Measurements from ENCODE around the gene WDFY2.

Gene WDFY2

DNA sequence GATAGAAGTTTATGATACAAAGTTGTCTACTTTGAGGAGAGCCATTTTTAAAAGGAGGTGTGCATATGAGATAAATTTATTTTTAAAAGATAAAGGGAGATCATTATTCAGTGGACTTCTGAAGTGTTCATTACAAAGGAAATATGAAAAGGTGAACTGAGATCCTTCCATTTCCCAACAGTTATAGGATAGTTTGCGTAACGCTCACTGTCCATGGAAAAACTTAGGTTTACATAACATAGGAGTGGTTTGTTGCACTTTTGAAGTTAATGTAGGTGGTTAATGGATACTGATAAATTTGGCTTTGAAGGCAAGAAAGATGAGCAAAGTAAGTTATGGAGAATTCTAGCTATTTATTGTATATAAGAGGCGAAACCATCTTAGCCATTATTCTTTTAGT is 92.5 kb downstream of the WDFY2 start:
- H3K9me2 ChIP-seq (replicated peaks; ENCODE audit: low read depth, low read length) = no peaks in the 10 kb centered on the region
- H3K79me2 ChIP-seq (ENCODE audit: insufficient read depth, low read length) = peaks cover 23% of the 10 kb centered on the region
- TF ChIP-seq, protein P1, sequence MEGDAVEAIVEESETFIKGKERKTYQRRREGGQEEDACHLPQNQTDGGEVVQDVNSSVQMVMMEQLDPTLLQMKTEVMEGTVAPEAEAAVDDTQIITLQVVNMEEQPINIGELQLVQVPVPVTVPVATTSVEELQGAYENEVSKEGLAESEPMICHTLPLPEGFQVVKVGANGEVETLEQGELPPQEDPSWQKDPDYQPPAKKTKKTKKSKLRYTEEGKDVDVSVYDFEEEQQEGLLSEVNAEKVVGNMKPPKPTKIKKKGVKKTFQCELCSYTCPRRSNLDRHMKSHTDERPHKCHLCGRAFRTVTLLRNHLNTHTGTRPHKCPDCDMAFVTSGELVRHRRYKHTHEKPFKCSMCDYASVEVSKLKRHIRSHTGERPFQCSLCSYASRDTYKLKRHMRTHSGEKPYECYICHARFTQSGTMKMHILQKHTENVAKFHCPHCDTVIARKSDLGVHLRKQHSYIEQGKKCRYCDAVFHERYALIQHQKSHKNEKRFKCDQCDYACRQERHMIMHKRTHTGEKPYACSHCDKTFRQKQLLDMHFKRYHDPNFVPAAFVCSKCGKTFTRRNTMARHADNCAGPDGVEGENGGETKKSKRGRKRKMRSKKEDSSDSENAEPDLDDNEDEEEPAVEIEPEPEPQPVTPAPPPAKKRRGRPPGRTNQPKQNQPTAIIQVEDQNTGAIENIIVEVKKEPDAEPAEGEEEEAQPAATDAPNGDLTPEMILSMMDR (conservative IDR thresholded peaks at IDR 0.05; ENCODE audit: low read length) = no peak
- no peak for TF ChIP-seq EZH2phosphoT487 (IDR thresholded peaks at IDR 0.05; ENCODE audit: borderline replicate concordance)
- H3K4me2 ChIP-seq (ENCODE audit: low read depth, low read length, poor library complexity, severe bottlenecking) = no peak overlapping the region
- peaks cover 8% of the 10 kb centered on the region for H3K4me1 ChIP-seq (ENCODE audit: insufficient read depth, low read length, poor library complexity, severe bottlenecking)
- no peak overlapping the region for H2AFZ ChIP-seq (ENCODE audit: low read length)
- H3K4me3 ChIP-seq (ENCODE audit: low read length, poor library complexity, severe bottlenecking) = no peak overlapping the region
- no peaks in the 10 kb centered on the region for H4K20me1 ChIP-seq (ENCODE audit: insufficient read depth, low read length, poor library complexity, severe bottlenecking)
- no peak overlapping the region for H3K9ac ChIP-seq (ENCODE audit: low read depth, low read length, poor library complexity, severe bottlenecking)
- H3K9me3 ChIP-seq (ENCODE audit: insufficient read depth, low read depth, low read length) = no peaks in the 10 kb centered on the region
- H3K27me3 ChIP-seq (ENCODE audit: insufficient read depth, low read length, poor library complexity, severe bottlenecking) = no peaks in the 10 kb centered on the region
- peaks cover 5% of the 10 kb centered on the region; the same call in 1 of the 2 replicates for H3K36me3 ChIP-seq (ENCODE audit: insufficient read depth, low read length)
- H3F3A ChIP-seq (ENCODE audit: low read depth) = no peaks in the 10 kb centered on the region

DNA sequence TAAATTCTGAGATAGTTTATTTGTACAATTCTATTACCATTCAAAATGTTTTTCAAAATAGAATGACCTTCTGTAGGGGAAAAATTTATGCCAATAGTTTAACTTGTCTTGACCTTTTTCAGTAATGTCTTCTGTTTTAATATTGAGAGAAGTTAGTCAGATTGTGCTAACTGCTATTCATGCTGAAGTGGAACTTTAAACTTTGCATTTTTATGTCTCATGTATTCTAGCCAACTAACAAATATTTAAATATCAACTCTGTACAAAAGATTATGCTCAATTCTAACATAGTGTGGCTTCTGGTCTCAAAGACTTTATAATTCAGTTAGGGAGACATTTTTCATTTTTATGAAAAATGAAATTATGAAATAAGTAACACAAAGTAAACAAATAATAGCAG is 94.2 kb downstream of the WDFY2 start:
- TF ChIP-seq, protein P1 (conservative IDR thresholded peaks at IDR 0.05; ENCODE audit: low read length) = no peak
- TF ChIP-seq EZH2phosphoT487 (IDR thresholded peaks at IDR 0.05; ENCODE audit: borderline replicate concordance) = no peak
- H3F3A ChIP-seq (ENCODE audit: low read depth) = no peaks in the 10 kb centered on the region
- no peaks in the 10 kb centered on the region for H3K9me2 ChIP-seq (replicated peaks; ENCODE audit: low read depth, low read length)
- peaks cover 8% of the 10 kb centered on the region; the same call in 1 of the 2 replicates for H3K79me2 ChIP-seq (ENCODE audit: insufficient read depth, low read length)
- H3K9ac ChIP-seq (ENCODE audit: low read depth, low read length, poor library complexity, severe bottlenecking) = no peak overlapping the region
- no peak overlapping the region for H3K4me2 ChIP-seq (ENCODE audit: low read depth, low read length, poor library complexity, severe bottlenecking)
- H2AFZ ChIP-seq (ENCODE audit: low read length) = no peak overlapping the region
- peaks cover 5% of the 10 kb centered on the region; the same call in 1 of the 2 replicates for H3K36me3 ChIP-seq (ENCODE audit: insufficient read depth, low read length)
- no peaks in the 10 kb centered on the region for H3K9me3 ChIP-seq (ENCODE audit: insufficient read depth, low read depth, low read length)
- H3K4me3 ChIP-seq (ENCODE audit: low read length, poor library complexity, severe bottlenecking) = no peak overlapping the region
- no peaks in the 10 kb centered on the region for H4K20me1 ChIP-seq (ENCODE audit: insufficient read depth, low read length, poor library complexity, severe bottlenecking)
- peaks cover 2% of the 10 kb centered on the region for H3K4me1 ChIP-seq (ENCODE audit: insufficient read depth, low read length, poor library complexity, severe bottlenecking)
- no peaks in the 10 kb centered on the region for H3K27me3 ChIP-seq (ENCODE audit: insufficient read depth, low read length, poor library complexity, severe bottlenecking)

DNA sequence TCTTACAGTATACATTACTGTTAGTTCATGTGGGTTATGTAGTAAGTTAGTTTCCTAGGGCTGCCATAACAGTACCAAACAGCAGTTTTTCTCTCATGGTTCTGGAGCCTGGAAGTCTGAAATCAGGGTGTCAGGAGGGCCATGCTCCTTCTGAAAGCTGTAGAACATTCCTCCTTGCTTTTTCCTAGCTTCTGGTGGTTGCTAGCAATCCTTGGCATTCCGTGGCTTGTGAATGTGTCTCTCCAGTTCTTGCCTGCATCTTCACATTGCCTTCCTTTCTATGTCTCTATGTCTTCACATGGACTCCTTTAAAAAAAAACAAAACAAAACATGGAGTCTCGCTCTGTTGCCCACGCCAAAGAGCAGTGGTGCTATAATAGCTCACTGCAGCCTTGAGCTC is 95.4 kb downstream of the WDFY2 start:
- H3K9me3 ChIP-seq (ENCODE audit: insufficient read depth, low read depth, low read length) = no peaks in the 10 kb centered on the region
- H3K9me2 ChIP-seq (replicated peaks; ENCODE audit: low read depth, low read length) = no peaks in the 10 kb centered on the region
- no peaks in the 10 kb centered on the region for H3K4me1 ChIP-seq (ENCODE audit: insufficient read depth, low read length, poor library complexity, severe bottlenecking)
- no peak overlapping the region for H3K9ac ChIP-seq (ENCODE audit: low read depth, low read length, poor library complexity, severe bottlenecking)
- H3K27me3 ChIP-seq (ENCODE audit: insufficient read depth, low read length, poor library complexity, severe bottlenecking) = no peaks in the 10 kb centered on the region
- no peaks in the 10 kb centered on the region for H3K79me2 ChIP-seq (ENCODE audit: insufficient read depth, low read length)
- H4K20me1 ChIP-seq (ENCODE audit: insufficient read depth, low read length, poor library complexity, severe bottlenecking) = no peaks in the 10 kb centered on the region
- H3K36me3 ChIP-seq (ENCODE audit: insufficient read depth, low read length) = peaks cover 5% of the 10 kb centered on the region; the same call in 1 of the 2 replicates
- TF ChIP-seq, protein P1 (conservative IDR thresholded peaks at IDR 0.05; ENCODE audit: low read length) = no peak
- no peak for TF ChIP-seq EZH2phosphoT487 (IDR thresholded peaks at IDR 0.05; ENCODE audit: borderline replicate concordance)
- no peaks in the 10 kb centered on the region for H3F3A ChIP-seq (ENCODE audit: low read depth)
- H3K4me2 ChIP-seq (ENCODE audit: low read depth, low read length, poor library complexity, severe bottlenecking) = no peak overlapping the region
- no peak overlapping the region for H3K4me3 ChIP-seq (ENCODE audit: low read length, poor library complexity, severe bottlenecking)
- no peak overlapping the region for H2AFZ ChIP-seq (ENCODE audit: low read length)
